CD14-positive monocyte (primary cell): ENCODE measurements around the gene PSTPIP2. TPM values are rescaled to one million over a fixed set of nuclear protein-coding genes. Genes with fewer than 3 reads are reported as not detected.
A peak's percentile ranks its signal among the peaks of the same experiment; 100 is the strongest.

ENCODE experiments used
- DNase-seq, 3 donors: peaks; one replicate each; pipeline ENCODE4 v3.0.0-alpha.2; 2011 to 2022
- H2AFZ ChIP-seq: 2 replicates; pipeline ENCODE4 v1.6.0; 2012; ENCODE audit warnings: mild to moderate bottlenecking, low read depth, low read length, inconsistent platforms; ENCODE audit not compliant: insufficient read depth, poor library complexity, severe bottlenecking
- H3K27ac ChIP-seq, 2 donors: 1 replicate in 1 of 2; 2 replicates in 1 of 2; pipeline ENCODE4 v1.5.1; 2012 to 2013; ENCODE audit warnings: low read length in 2 of 2, control low read depth in 1 of 2, inconsistent platforms in 1 of 2, low read depth in 1 of 2, mild to moderate bottlenecking in 1 of 2
- H3K27me3 ChIP-seq, 2 donors: one replicate each; pipeline versions ENCODE4 v1.6.0 to v1.6.1; 2011 to 2013; ENCODE audit warnings: low read length in 2 of 2; ENCODE audit not compliant: control insufficient read depth in 2 of 2, insufficient read depth in 2 of 2
- H3K36me3 ChIP-seq, 2 donors: replicated peaks in 1 of 2; 1 replicate in 1 of 2; 2 replicates in 1 of 2; pipeline versions ENCODE4 v1.5.1 to v1.6.1; 2012 to 2013; ENCODE audit warnings: low read length in 2 of 2, control low read depth in 1 of 2, inconsistent platforms in 1 of 2, mild to moderate bottlenecking in 1 of 2; ENCODE audit not compliant: insufficient read depth in 2 of 2, control insufficient read depth in 1 of 2
- H3K4me1 ChIP-seq, 2 donors: 1 replicate in 1 of 2; 2 replicates in 1 of 2; pipeline versions ENCODE4 v1.5.1 to v1.6.1; 2012 to 2013; ENCODE audit warnings: low read length in 2 of 2, control low read depth in 1 of 2, inconsistent platforms in 1 of 2, mild to moderate bottlenecking in 1 of 2, moderate library complexity in 1 of 2; ENCODE audit not compliant: insufficient read depth in 2 of 2, control insufficient read depth in 1 of 2
- H3K4me2 ChIP-seq: replicated peaks from 2 replicates; pipeline ENCODE3; 2012; ENCODE audit warnings: low read length, moderate library complexity, mild to moderate bottlenecking; ENCODE audit not compliant: poor library complexity, severe bottlenecking; ENCODE audit errors: extremely low read depth
- H3K4me3 ChIP-seq, 3 experiments: fragments of 200-600 bp in 1 of 3; sonication (generic) in 1 of 3; replicated peaks in 1 of 3; 1 replicate in 2 of 3; 2 replicates in 1 of 3; pipeline ENCODE4 v1.5.1; 2011 to 2013; ENCODE audit warnings: low read length in 3 of 3, mild to moderate bottlenecking in 3 of 3, control low read depth in 2 of 3, low read depth in 2 of 3, inconsistent platforms in 1 of 3, moderate library complexity in 1 of 3
- H3K79me2 ChIP-seq: 2 replicates; pipeline ENCODE4 v1.6.0; 2012; ENCODE audit warnings: mild to moderate bottlenecking, control low read depth, inconsistent platforms, low read length, moderate library complexity; ENCODE audit not compliant: insufficient read depth
- H3K9ac ChIP-seq: 2 replicates; pipeline ENCODE4 v1.6.0; 2017; ENCODE audit warnings: low read length, mild to moderate bottlenecking; ENCODE audit not compliant: insufficient read depth, poor library complexity, severe bottlenecking
- H3K9me3 ChIP-seq, 2 donors: replicated peaks in 1 of 2; 1 replicate in 1 of 2; 2 replicates in 1 of 2; pipeline versions ENCODE4 v1.5.1 to v1.6.1; 2012 to 2013; ENCODE audit warnings: low read length in 2 of 2, control low read depth in 1 of 2; ENCODE audit not compliant: control insufficient read depth in 1 of 2, insufficient read depth in 1 of 2
- H4K20me1 ChIP-seq: 2 replicates; pipeline ENCODE4 v1.6.0; 2012; ENCODE audit warnings: mild to moderate bottlenecking, low read length, control low read depth, moderate library complexity; ENCODE audit not compliant: insufficient read depth
- H3K27ac Mint-ChIP-seq, 7 donors: one replicate each; pipeline ENCODE4 v1.8.0; 2020; ENCODE audit warnings: mild to moderate bottlenecking in 7 of 7, mixed read lengths in 7 of 7, moderate library complexity in 6 of 7, inconsistent platforms in 2 of 7
- H3K27me3 Mint-ChIP-seq, 3 donors: one replicate each; pipeline ENCODE4 v1.8.0; 2021 to 2022; ENCODE audit warnings: low read depth in 3 of 3, mild to moderate bottlenecking in 3 of 3, mixed read lengths in 3 of 3, moderate library complexity in 3 of 3, inconsistent platforms in 1 of 3
- H3K36me3 Mint-ChIP-seq, 2 donors: one replicate each; pipeline ENCODE4 v1.8.0; 2020; ENCODE audit warnings: mixed read lengths in 2 of 2, inconsistent platforms in 1 of 2, mild to moderate bottlenecking in 1 of 2
- H3K4me1 Mint-ChIP-seq: one replicate; pipeline ENCODE4 v1.8.0; 2020; ENCODE audit warnings: mild to moderate bottlenecking, mixed read lengths
- H3K4me3 Mint-ChIP-seq, 2 donors: one replicate each; pipeline ENCODE4 v1.8.0; 2020; ENCODE audit warnings: mild to moderate bottlenecking in 2 of 2, mixed read lengths in 2 of 2, moderate library complexity in 1 of 2
- H3K9me3 Mint-ChIP-seq, 7 donors: one replicate each; pipeline ENCODE4 v1.8.0; 2020 to 2022; ENCODE audit warnings: mixed read lengths in 7 of 7, mild to moderate bottlenecking in 6 of 7, moderate library complexity in 6 of 7, inconsistent platforms in 2 of 7
- WGBS: methylation state at CpG from one replicate; pipeline ENCODE4 v1.1.5; 2013; ENCODE audit warnings: missing lambda C conversion rate; ENCODE audit not compliant: insufficient coverage; 5-methylcytosine and 5-hydroxymethylcytosine counted together
- intact Hi-C, 2 donors: fragments of 100-400 bp; cut with micrococcal nuclease; formaldehyde crosslinking; loops; one replicate each; pipeline versions ENCODE4 v1.15.0 to v1.15.1; 2023
- polyA plus RNA-seq, 3 donors: library from polyadenylated mRNA; depleted of rRNA in 1 of 3; unstranded in 2 of 3; stranded (reverse) in 1 of 3; fragments of 300-500 nt in 2 of 3; fragments of >200 nt in 1 of 3; fragmentation: Illumina TruSeq in 2 of 3; gene quantifications; 1 replicate in 2 of 3; 2 replicates in 1 of 3; pipeline ENCODE4 v1.2.3, GENCODE V29; 2012 to 2021
- TF ChIP-seq, protein P1 (sequence below): fragments of 200-600 bp; IDR thresholded peaks from one replicate; pipeline ENCODE4 v1.8.0; 2022; ENCODE audit warnings: antibody characterized with exemption, mild to moderate bottlenecking

The PSTPIP2 gene
- polyA plus RNA-seq, 3 donors, result 35.0 to 64.1 (median 42.3) TPM

DNA sequence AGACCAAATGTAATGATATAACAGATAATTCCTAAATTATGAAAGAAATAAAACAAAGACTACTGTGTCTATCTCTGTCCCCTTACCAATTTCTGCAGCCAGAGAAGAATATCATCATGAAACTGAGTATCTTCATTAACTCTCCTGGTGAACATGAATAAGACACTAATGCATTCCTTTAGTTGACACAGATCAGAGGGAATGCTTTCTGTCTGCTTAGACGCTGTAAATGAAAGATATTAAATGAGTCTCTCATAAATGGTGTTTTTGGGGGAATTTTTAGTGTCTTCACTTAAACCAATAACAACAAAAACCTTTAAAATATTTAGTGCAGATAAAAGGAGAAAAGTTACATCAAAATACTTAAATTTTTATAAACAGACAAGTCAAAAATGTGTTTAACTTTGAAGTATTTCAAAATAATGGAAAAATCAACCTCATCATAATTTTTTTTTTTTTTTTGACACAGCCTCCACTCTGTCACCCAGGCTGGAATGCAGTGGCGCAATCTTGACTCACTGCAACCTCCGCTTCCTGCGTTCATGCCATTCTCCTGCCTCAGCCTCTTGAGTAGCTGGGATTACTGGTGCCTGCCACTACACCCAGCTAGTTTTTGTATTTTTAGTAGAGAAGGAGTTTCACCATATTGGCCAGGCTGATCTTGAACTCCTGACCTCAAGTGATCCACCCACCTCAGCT lies 120.9 kb downstream of the PSTPIP2 start:
- intact Hi-C loops, result no loop called here
- H3K27me3 Mint-ChIP-seq, result peaks cover 0 to 1% (median 0%) of the 10 kb centered on the region in 3 donors
- peak overlapping the region; percentile 43 to 87 (median 67) for H3K27ac Mint-ChIP-seq
- peak; percentile 27 to 75 (median 30) for DNase-seq
- peaks cover 93 to 96% of the 10 kb centered on the region in 2 donors for H3K36me3 Mint-ChIP-seq
- Histone ChIP-seq H4K20me1 (peaks cover 4% of the 10 kb centered on the region), H3K27me3 (no peaks in the 10 kb centered on the region), H2AFZ (no peak overlapping the region), H3K9ac (no peak overlapping the region), H3K79me2 (peaks cover 22% of the 10 kb centered on the region), H3K4me2 (no peak overlapping the region), H3K36me3 (peaks cover 85 to 99% of the 10 kb centered on the region in 2 donors), H3K27ac (peak overlapping the region in 1 of 2 donors; percentile 42), H3K4me1 (peaks cover 0 to 6% of the 10 kb centered on the region in 2 donors), H3K4me3 (no peak overlapping the region), H3K9me3 (no peaks in the 10 kb centered on the region)
- H3K4me3 Mint-ChIP-seq, result no peak overlapping the region
- TF ChIP-seq, protein P1, sequence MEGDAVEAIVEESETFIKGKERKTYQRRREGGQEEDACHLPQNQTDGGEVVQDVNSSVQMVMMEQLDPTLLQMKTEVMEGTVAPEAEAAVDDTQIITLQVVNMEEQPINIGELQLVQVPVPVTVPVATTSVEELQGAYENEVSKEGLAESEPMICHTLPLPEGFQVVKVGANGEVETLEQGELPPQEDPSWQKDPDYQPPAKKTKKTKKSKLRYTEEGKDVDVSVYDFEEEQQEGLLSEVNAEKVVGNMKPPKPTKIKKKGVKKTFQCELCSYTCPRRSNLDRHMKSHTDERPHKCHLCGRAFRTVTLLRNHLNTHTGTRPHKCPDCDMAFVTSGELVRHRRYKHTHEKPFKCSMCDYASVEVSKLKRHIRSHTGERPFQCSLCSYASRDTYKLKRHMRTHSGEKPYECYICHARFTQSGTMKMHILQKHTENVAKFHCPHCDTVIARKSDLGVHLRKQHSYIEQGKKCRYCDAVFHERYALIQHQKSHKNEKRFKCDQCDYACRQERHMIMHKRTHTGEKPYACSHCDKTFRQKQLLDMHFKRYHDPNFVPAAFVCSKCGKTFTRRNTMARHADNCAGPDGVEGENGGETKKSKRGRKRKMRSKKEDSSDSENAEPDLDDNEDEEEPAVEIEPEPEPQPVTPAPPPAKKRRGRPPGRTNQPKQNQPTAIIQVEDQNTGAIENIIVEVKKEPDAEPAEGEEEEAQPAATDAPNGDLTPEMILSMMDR, result no peak
- H3K9me3 Mint-ChIP-seq, result no peaks in the 10 kb centered on the region
- WGBS, result 33% methylated on average over 2 of the region's 4 CpGs
- H3K4me1 Mint-ChIP-seq, result peaks cover 8% of the 10 kb centered on the region

DNA sequence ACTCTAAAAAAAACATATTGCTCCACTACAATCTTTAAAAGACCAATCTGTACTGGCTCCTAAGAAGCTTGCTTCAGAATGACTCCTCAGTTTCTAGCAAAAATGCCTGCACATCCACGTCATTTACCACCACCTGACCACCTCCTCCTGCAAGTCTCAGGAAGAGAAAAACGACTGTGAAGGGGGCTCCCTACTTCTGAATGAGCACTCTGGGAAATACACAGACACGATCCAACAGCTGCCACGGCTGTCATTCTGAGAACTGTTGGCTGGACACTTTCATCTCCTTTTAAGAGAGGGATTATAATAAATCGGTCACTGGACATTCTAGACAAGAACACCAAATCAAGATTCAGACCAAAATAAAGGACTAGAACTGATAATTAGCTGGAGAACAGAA lies 126.4 kb downstream of the PSTPIP2 start:
- no peaks in the 10 kb centered on the region for H3K9me3 Mint-ChIP-seq
- Histone ChIP-seq H3K79me2 (no peaks in the 10 kb centered on the region), H3K9ac (no peak overlapping the region), H3K4me2 (no peak overlapping the region), H3K4me3 (no peak overlapping the region), H3K9me3 (no peaks in the 10 kb centered on the region), H4K20me1 (no peaks in the 10 kb centered on the region), H2AFZ (no peak overlapping the region), H3K27ac (no peak overlapping the region), H3K4me1 (no peaks in the 10 kb centered on the region), H3K36me3 (peaks cover 94 to 100% of the 10 kb centered on the region in 2 donors), H3K27me3 (no peaks in the 10 kb centered on the region)
- no peak overlapping the region for H3K4me3 Mint-ChIP-seq
- peak overlapping the region in 2 of 7 donors; percentile 19 to 38 for H3K27ac Mint-ChIP-seq
- peaks cover 94 to 99% of the 10 kb centered on the region in 2 donors for H3K36me3 Mint-ChIP-seq
- intact Hi-C loops, result no loop called here
- no peaks in the 10 kb centered on the region for H3K27me3 Mint-ChIP-seq
- DNase-seq, result no peak
- 90% methylated on average over 2 of the region's 5 CpGs for WGBS
- no peaks in the 10 kb centered on the region for H3K4me1 Mint-ChIP-seq
- TF ChIP-seq, protein P1, result no peak
